ENCODE measurements around the gene VPS33A.
A peak's percentile ranks its signal among the peaks of the same experiment; 100 is the strongest.
"Not testable (repeated sequence)": the region's sequence is repeated elsewhere in the genome, so short reads cannot be mapped to it uniquely, and the experiment has no call there.

VPS33A gene

DNA sequence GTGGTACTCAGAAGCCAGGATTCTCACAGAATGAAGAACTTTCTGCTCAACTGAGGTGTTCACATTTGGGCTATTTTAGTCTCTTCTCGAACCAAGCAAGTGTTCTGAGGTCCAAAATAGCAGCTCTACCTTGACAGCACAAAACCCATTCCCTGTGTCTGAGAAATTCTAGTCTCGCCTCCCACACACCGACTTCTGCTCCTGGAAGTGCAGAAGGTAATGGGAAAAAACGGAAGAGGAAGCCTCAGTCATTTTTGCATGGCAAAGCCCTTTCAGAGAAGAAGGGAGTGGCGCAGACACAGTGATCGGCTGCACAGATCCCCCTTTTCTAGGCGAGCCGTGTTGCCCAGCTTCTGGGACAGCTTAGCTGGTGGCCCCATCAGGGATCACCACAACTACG is 31.2 kb upstream of the VPS33A start:
- H3K9me3 ChIP-seq (ENCODE audit: control insufficient read depth in 2 of 2, low read length in 2 of 2): no peaks in the 10 kb centered on the region
- no peaks in the 10 kb centered on the region for H3K27me3 ChIP-seq (ENCODE audit: control insufficient read depth in 1 of 2, insufficient read depth in 2 of 2, low read length in 2 of 2)
- no peak overlapping the region for H3K27ac ChIP-seq (ENCODE audit: low read length)
- H3K36me3 ChIP-seq (ENCODE audit: control insufficient read depth in 2 of 2, insufficient read depth in 2 of 2, low read length in 2 of 2): peaks cover 23 to 24% of the 10 kb centered on the region in 2 donors
- no peak overlapping the region for H3K4me3 ChIP-seq (ENCODE audit: low read length in 2 of 2)
- H3K4me1 ChIP-seq (ENCODE audit: control insufficient read depth, insufficient read depth, low read length): no peaks in the 10 kb centered on the region
- H3K9ac ChIP-seq (ENCODE audit: low read length in 2 of 2): no peak overlapping the region

DNA sequence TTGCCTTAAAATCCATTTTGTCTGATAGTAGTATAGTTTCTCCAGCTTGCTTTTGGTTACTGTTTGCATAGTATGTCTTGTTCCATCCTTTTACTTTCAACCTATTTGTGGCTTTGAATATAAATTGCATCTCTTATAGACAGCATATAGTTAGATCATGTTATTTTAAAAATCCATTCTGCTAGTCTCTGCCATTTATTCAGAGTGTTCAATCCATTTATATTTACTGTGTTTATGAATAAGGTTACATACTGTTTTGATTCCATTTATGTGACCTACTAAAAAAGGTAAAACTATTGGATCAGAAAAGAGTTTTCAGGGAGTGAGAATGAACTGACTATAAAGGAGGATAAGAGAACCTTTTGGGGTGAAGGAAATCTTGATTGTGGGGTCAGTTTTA is 29.6 kb upstream of the VPS33A start:
- Histone ChIP-seq H3K4me3 (ENCODE audit: low read length in 2 of 2) (no peak overlapping the region), H3K27me3 (ENCODE audit: control insufficient read depth in 1 of 2, insufficient read depth in 2 of 2, low read length in 2 of 2) (no peaks in the 10 kb centered on the region), H3K36me3 (ENCODE audit: control insufficient read depth in 2 of 2, insufficient read depth in 2 of 2, low read length in 2 of 2) (peaks cover 23% of the 10 kb centered on the region in 2 donors), H3K9me3 (ENCODE audit: control insufficient read depth in 2 of 2, low read length in 2 of 2) (no peaks in the 10 kb centered on the region), H3K4me1 (ENCODE audit: control insufficient read depth, insufficient read depth, low read length) (no peaks in the 10 kb centered on the region), H3K27ac (ENCODE audit: low read length) (no peak overlapping the region), H3K9ac (ENCODE audit: low read length in 2 of 2) (no peak overlapping the region)

DNA sequence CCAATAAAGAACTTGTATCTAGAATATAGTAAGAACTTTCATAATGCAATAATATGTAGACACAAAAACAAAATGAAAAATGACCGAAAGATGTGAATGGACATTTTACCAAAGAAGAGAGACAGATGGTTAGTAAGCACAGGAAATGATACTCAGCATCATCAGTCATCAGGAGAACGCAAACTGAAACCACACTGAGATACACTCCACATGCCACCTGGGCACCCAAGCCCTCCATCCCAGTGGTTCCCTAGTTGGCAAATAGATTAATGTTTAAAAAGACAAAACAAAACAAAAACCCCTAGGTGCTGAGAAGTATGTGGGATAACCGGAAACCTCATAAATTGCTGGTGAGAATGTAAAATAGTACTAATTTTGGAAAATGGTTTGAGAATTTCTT is 26.8 kb upstream of the VPS33A start:
- Histone ChIP-seq H3K9me3 (ENCODE audit: control insufficient read depth in 2 of 2, low read length in 2 of 2) (no peaks in the 10 kb centered on the region), H3K27ac (ENCODE audit: low read length) (no peak overlapping the region), H3K36me3 (ENCODE audit: control insufficient read depth in 2 of 2, insufficient read depth in 2 of 2, low read length in 2 of 2) (peaks cover 19 to 24% of the 10 kb centered on the region in 2 donors), H3K4me3 (ENCODE audit: low read length in 2 of 2) (no peak overlapping the region), H3K4me1 (ENCODE audit: control insufficient read depth, insufficient read depth, low read length) (no peaks in the 10 kb centered on the region), H3K9ac (ENCODE audit: low read length in 2 of 2) (no peak overlapping the region), H3K27me3 (ENCODE audit: control insufficient read depth in 1 of 2, insufficient read depth in 2 of 2, low read length in 2 of 2) (no peaks in the 10 kb centered on the region)

DNA sequence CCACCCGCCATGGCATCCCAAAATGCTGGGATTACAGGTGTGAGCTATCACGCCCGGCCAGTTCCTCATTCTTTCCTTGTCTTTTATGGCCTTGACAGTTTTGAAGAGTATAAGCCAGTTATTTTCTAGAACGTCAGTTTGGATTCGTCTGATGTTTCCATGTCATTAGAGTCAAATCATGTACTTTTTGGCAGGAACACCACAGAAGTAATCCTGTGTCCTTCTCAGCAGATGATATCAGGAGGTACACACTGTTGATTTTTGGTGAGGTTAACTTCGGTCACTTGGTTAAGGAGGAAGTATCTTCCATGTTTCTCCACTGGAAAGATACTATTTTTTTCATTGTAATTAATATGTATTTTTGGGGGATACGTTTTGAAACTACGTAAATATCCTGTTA is 25.1 kb upstream of the VPS33A start:
- Histone ChIP-seq H3K27ac (ENCODE audit: low read length) (no peak overlapping the region), H3K9ac (ENCODE audit: low read length in 2 of 2) (no peak overlapping the region), H3K4me3 (ENCODE audit: low read length in 2 of 2) (no peak overlapping the region), H3K36me3 (ENCODE audit: control insufficient read depth in 2 of 2, insufficient read depth in 2 of 2, low read length in 2 of 2) (peaks cover 15 to 19% of the 10 kb centered on the region in 2 donors), H3K27me3 (ENCODE audit: control insufficient read depth in 1 of 2, insufficient read depth in 2 of 2, low read length in 2 of 2) (no peaks in the 10 kb centered on the region), H3K9me3 (ENCODE audit: control insufficient read depth in 2 of 2, low read length in 2 of 2) (no peaks in the 10 kb centered on the region), H3K4me1 (ENCODE audit: control insufficient read depth, insufficient read depth, low read length) (no peaks in the 10 kb centered on the region)

- Histone ChIP-seq H3K27me3 (ENCODE audit: control insufficient read depth in 1 of 2, insufficient read depth in 2 of 2, low read length in 2 of 2) (no peaks in the 10 kb centered on the region), H3K36me3 (ENCODE audit: control insufficient read depth in 2 of 2, insufficient read depth in 2 of 2, low read length in 2 of 2) (peaks cover 17 to 20% of the 10 kb centered on the region in 2 donors), H3K27ac (ENCODE audit: low read length) (no peak overlapping the region), H3K4me3 (ENCODE audit: low read length in 2 of 2) (no peak overlapping the region), H3K4me1 (ENCODE audit: control insufficient read depth, insufficient read depth, low read length) (no peaks in the 10 kb centered on the region), H3K9me3 (ENCODE audit: control insufficient read depth in 2 of 2, low read length in 2 of 2) (no peaks in the 10 kb centered on the region), H3K9ac (ENCODE audit: low read length in 2 of 2) (no peak overlapping the region)
Observed at GRCh38 chr12:122283680-122284079, 17.4 kb upstream of the VPS33A start.

- H3K9me3 ChIP-seq (ENCODE audit: control insufficient read depth in 2 of 2, low read length in 2 of 2): no peaks in the 10 kb centered on the region
- H3K36me3 ChIP-seq (ENCODE audit: control insufficient read depth in 2 of 2, insufficient read depth in 2 of 2, low read length in 2 of 2): peaks cover 20 to 22% of the 10 kb centered on the region in 2 donors
- H3K4me3 ChIP-seq (ENCODE audit: low read length in 2 of 2): no peak overlapping the region
- H3K4me1 ChIP-seq (ENCODE audit: control insufficient read depth, insufficient read depth, low read length): no peaks in the 10 kb centered on the region
- no peak overlapping the region for H3K27ac ChIP-seq (ENCODE audit: low read length)
- H3K27me3 ChIP-seq (ENCODE audit: control insufficient read depth in 1 of 2, insufficient read depth in 2 of 2, low read length in 2 of 2): no peaks in the 10 kb centered on the region
- H3K9ac ChIP-seq (ENCODE audit: low read length in 2 of 2): no peak overlapping the region
Observed at GRCh38 chr12:122282061-122282460, 15.8 kb upstream of the VPS33A start.

GRCh38 chr12:122276242-122276641 is 9.9 kb upstream of the VPS33A start:
- Histone ChIP-seq H3K4me1 (ENCODE audit: control insufficient read depth, insufficient read depth, low read length) (no peaks in the 10 kb centered on the region), H3K36me3 (ENCODE audit: control insufficient read depth in 2 of 2, insufficient read depth in 2 of 2, low read length in 2 of 2) (peaks cover 33 to 36% of the 10 kb centered on the region in 2 donors), H3K9ac (ENCODE audit: low read length in 2 of 2) (no peak overlapping the region), H3K27me3 (ENCODE audit: control insufficient read depth in 1 of 2, insufficient read depth in 2 of 2, low read length in 2 of 2) (no peaks in the 10 kb centered on the region), H3K9me3 (ENCODE audit: control insufficient read depth in 2 of 2, low read length in 2 of 2) (no peaks in the 10 kb centered on the region), H3K27ac (ENCODE audit: low read length) (no peak overlapping the region), H3K4me3 (ENCODE audit: low read length in 2 of 2) (no peak overlapping the region)

- H3K4me3 ChIP-seq (ENCODE audit: low read length in 2 of 2): no peak overlapping the region
- H3K27me3 ChIP-seq (ENCODE audit: control insufficient read depth in 1 of 2, insufficient read depth in 2 of 2, low read length in 2 of 2): no peaks in the 10 kb centered on the region
- no peak overlapping the region for H3K9ac ChIP-seq (ENCODE audit: low read length in 2 of 2)
- H3K4me1 ChIP-seq (ENCODE audit: control insufficient read depth, insufficient read depth, low read length): no peaks in the 10 kb centered on the region
- H3K27ac ChIP-seq (ENCODE audit: low read length): no peak overlapping the region
- no peaks in the 10 kb centered on the region for H3K9me3 ChIP-seq (ENCODE audit: control insufficient read depth in 2 of 2, low read length in 2 of 2)
- peaks cover 30 to 35% of the 10 kb centered on the region in 2 donors for H3K36me3 ChIP-seq (ENCODE audit: control insufficient read depth in 2 of 2, insufficient read depth in 2 of 2, low read length in 2 of 2)
Observed at GRCh38 chr12:122275459-122275858, 9.2 kb upstream of the VPS33A start.

DNA sequence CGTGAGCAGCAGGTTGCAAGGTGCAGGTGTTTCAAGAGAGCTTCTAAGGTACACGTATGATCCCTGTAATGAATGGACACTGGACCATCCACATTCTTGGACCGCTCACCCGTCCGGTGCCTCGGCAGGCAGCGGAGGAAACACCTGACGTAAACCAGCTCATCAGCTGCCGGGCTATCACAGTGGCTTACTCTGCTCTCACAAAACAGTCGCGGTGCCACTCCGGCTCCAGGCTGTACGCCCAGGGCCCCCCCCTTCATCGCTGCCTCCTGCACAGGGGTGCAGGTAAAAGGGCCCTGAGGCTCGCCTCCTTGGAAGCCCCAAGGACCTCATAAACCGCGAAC is 436 bp downstream of the VPS33A start:
- Histone ChIP-seq H3K27me3 (ENCODE audit: control insufficient read depth in 1 of 2, insufficient read depth in 2 of 2, low read length in 2 of 2) (no peaks in the 10 kb centered on the region), H3K9me3 (ENCODE audit: control insufficient read depth in 2 of 2, low read length in 2 of 2) (no peaks in the 10 kb centered on the region), H3K27ac (ENCODE audit: low read length) (peak overlapping the region; percentile 85), H3K36me3 (ENCODE audit: control insufficient read depth in 2 of 2, insufficient read depth in 2 of 2, low read length in 2 of 2) (peaks cover 9 to 11% of the 10 kb centered on the region in 2 donors), H3K4me1 (ENCODE audit: control insufficient read depth, insufficient read depth, low read length) (peaks cover 12% of the 10 kb centered on the region), H3K4me3 (ENCODE audit: low read length in 2 of 2) (peak overlapping the region; percentile 98 to 99), H3K9ac (ENCODE audit: low read length in 2 of 2) (peak overlapping the region; percentile 91 to 94)

DNA sequence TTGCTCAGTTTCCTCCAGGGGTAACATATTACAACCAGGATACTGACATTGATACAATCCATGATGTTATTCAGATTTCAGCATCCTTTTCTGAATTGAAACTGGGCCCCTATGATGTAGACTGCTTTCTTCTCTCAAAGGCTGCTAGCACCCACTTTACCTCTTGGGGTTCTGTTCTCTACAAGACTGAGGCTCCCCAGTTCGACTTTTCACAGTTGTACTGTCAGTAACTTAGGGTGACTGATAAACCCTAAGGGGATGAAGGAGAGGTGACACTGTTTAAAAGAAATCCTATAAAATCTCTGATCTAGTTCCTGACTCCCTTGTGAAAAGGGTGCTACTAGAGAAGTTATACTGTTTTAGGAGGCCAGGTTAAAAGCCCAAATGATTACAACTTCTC is 818 bp downstream of the VPS33A start:
- Histone ChIP-seq H3K9ac (ENCODE audit: low read length in 2 of 2) (peak overlapping the region; percentile 91 to 94), H3K9me3 (ENCODE audit: control insufficient read depth in 2 of 2, low read length in 2 of 2) (no peaks in the 10 kb centered on the region), H3K27ac (ENCODE audit: low read length) (peak overlapping the region; percentile 85), H3K36me3 (ENCODE audit: control insufficient read depth in 2 of 2, insufficient read depth in 2 of 2, low read length in 2 of 2) (peaks cover 11% of the 10 kb centered on the region in 2 donors), H3K4me1 (ENCODE audit: control insufficient read depth, insufficient read depth, low read length) (peaks cover 12% of the 10 kb centered on the region), H3K4me3 (ENCODE audit: low read length in 2 of 2) (peak overlapping the region; percentile 98 to 99), H3K27me3 (ENCODE audit: control insufficient read depth in 1 of 2, insufficient read depth in 2 of 2, low read length in 2 of 2) (no peaks in the 10 kb centered on the region)

- H3K4me3 ChIP-seq (ENCODE audit: low read length in 2 of 2); H3K27ac ChIP-seq (ENCODE audit: low read length); H3K4me1 ChIP-seq (ENCODE audit: control insufficient read depth, insufficient read depth, low read length); H3K9me3 ChIP-seq (ENCODE audit: control insufficient read depth in 2 of 2, low read length in 2 of 2); H3K27me3 ChIP-seq (ENCODE audit: control insufficient read depth in 1 of 2, insufficient read depth in 2 of 2, low read length in 2 of 2); H3K9ac ChIP-seq (ENCODE audit: low read length in 2 of 2): not testable (repeated sequence)
- peaks cover 24 to 28% of the 10 kb centered on the region in 2 donors for H3K36me3 ChIP-seq (ENCODE audit: control insufficient read depth in 2 of 2, insufficient read depth in 2 of 2, low read length in 2 of 2)
Observed at GRCh38 chr12:122260735-122261134, 5.6 kb downstream of the VPS33A start.
